Gastrocnemius medialis (tissue), 4 donors: ENCODE data around the gene HTN3. TPM values are rescaled to one million over a fixed set of nuclear protein-coding genes. Genes with fewer than 3 reads are reported as not detected.
"Not testable (repeated sequence)": the region's sequence is repeated elsewhere in the genome, so short reads cannot be mapped to it uniquely, and the experiment has no call there.

Experiments
- ATAC-seq, 2 donors: fragments of 150-250 bp; one replicate each; pipeline ENCODE4 v1.9.1; 2016
- DNase-seq, 2 donors: peaks; one replicate each; pipeline ENCODE4 v3.0.0-alpha.2; 2019
- H3K27ac ChIP-seq, 4 donors: fragments of 200-600 bp; sonication (generic); 1 replicate in 1 of 4; 2 replicates in 3 of 4; pipeline ENCODE4 v1.5.1; 2016 to 2018; ENCODE audit warnings: mild to moderate bottlenecking in 2 of 4, moderate library complexity in 1 of 4
- H3K27me3 ChIP-seq, 3 donors: fragments of 200-600 bp; sonication (generic) in 2 of 3; 1 replicate in 1 of 3; 2 replicates in 2 of 3; pipeline versions ENCODE4 v1.5.1 to v1.6.0; 2016 to 2019; ENCODE audit warnings: mild to moderate bottlenecking in 1 of 3, moderate library complexity in 1 of 3
- H3K36me3 ChIP-seq, 2 donors: fragments of 200-600 bp; sonication (generic) in 1 of 2; one replicate each; pipeline ENCODE4 v1.5.1; 2017 to 2018
- H3K4me1 ChIP-seq, 2 donors: fragments of 200-600 bp; sonication (generic) in 1 of 2; one replicate each; pipeline ENCODE4 v1.5.1; 2016 to 2017; ENCODE audit warnings: mild to moderate bottlenecking in 2 of 2
- H3K4me3 ChIP-seq, 4 donors: fragments of 200-600 bp; sonication (generic) in 3 of 4; 1 replicate in 1 of 4; 2 replicates in 3 of 4; pipeline ENCODE4 v1.5.1; 2016 to 2019; ENCODE audit warnings: mild to moderate bottlenecking in 2 of 4
- H3K9me3 ChIP-seq, 3 donors: fragments of 200-600 bp; sonication (generic) in 2 of 3; 1 replicate in 1 of 3; 2 replicates in 2 of 3; pipeline ENCODE4 v1.5.1; 2016 to 2019
- CTCF ChIP-seq, 5 experiments: fragments of 450-650 bp in 3 of 5; fragments of 200-600 bp in 2 of 5; sonication (generic) in 2 of 5; IDR thresholded peaks in 4 of 5; conservative IDR thresholded peaks in 1 of 5; 1 replicate in 4 of 5; 2 replicates in 1 of 5; pipeline ENCODE4 v1.5.1; 2016 to 2019; ENCODE audit warnings: antibody characterized with exemption in 5 of 5, mild to moderate bottlenecking in 3 of 5, moderate library complexity in 3 of 5
- POLR2A ChIP-seq, 2 donors: fragments of 450-650 bp; IDR thresholded peaks; one replicate each; pipeline ENCODE4 v1.6.1; 2017; ENCODE audit warnings: antibody characterized with exemption in 2 of 2, mild to moderate bottlenecking in 2 of 2, moderate library complexity in 2 of 2
- in situ Hi-C, 4 donors: fragments of 200-750 bp; cut with MboI; loops; one replicate each; pipeline versions ENCODE4 v1.15.0 to v1.8.0; 2017; ENCODE audit warnings: low sequenced_read_pairs in 4 of 4
- intact Hi-C: fragments of 100-400 bp; cut with DNase I; formaldehyde crosslinking; loops from one replicate; pipeline ENCODE4 v1.15.1; 2023; ENCODE audit warnings: low total_unique reads
- total RNA-seq, 4 donors: library from RNA; depleted of rRNA; stranded (reverse); fragments of >200 nt; gene quantifications; one replicate each; pipeline versions ENCODE4 v1.1.0 to v1.2.3, GENCODE V29; 2016

The HTN3 gene
- total RNA-seq, 4 donors from 2014 or later, result not detected

DNA sequence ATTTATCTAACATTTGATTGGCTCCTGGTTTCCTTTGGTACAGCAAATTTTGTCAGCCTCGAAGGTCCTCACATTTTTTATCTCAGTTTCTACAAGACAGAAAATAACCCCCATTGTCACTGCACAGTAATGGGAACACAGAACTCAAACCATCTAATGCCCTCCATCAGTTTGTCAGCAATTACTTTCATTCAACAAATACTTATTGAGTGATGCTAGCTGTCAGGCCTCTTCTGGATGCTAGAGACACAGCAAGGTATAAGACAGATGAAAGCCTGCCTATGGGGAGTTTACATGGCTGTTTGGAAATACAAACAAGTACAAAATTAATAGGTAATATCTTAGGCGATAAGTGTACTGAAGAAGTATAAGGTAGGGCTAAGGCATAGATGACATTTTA is 5.0 kb upstream of the HTN3 start:
- TF ChIP-seq CTCF (IDR thresholded peaks at IDR 0.05 in 4 of 5, conservative IDR thresholded peaks at IDR 0.05 in 1 of 5) (no peak), POLR2A (IDR thresholded peaks at IDR 0.05) (no peak)
- DNase-seq (no peak), ATAC-seq (no peak)
- no peak overlapping the region for H3K27ac ChIP-seq
- intact Hi-C loops, result no loop called here
- no peaks in the 10 kb centered on the region for H3K27me3 ChIP-seq
- no peaks in the 10 kb centered on the region for H3K4me1 ChIP-seq
- H3K9me3 ChIP-seq, result no peaks in the 10 kb centered on the region
- H3K36me3 ChIP-seq, result no peaks in the 10 kb centered on the region
- no peak overlapping the region for H3K4me3 ChIP-seq
- in situ Hi-C loops, result no loop called here

- no peak for DNase-seq
- H3K36me3 ChIP-seq, result no peaks in the 10 kb centered on the region
- no peak for ATAC-seq
- H3K4me1 ChIP-seq, result no peaks in the 10 kb centered on the region
- no peaks in the 10 kb centered on the region for H3K9me3 ChIP-seq
- no peak overlapping the region for H3K4me3 ChIP-seq
- no peak for TF ChIP-seq POLR2A (IDR thresholded peaks at IDR 0.05)
- no peak for TF ChIP-seq CTCF (IDR thresholded peaks at IDR 0.05 in 4 of 5, conservative IDR thresholded peaks at IDR 0.05 in 1 of 5)
- no peak overlapping the region for H3K27ac ChIP-seq
- intact Hi-C loops, result no loop called here
- in situ Hi-C loops, result no loop called here
- no peaks in the 10 kb centered on the region for H3K27me3 ChIP-seq
These were observed 1.2 kb upstream of the HTN3 start for GRCh38 chr4:70027011-70027410.

- H3K9me3 ChIP-seq, ATAC-seq, H3K27me3 ChIP-seq, intact Hi-C loops, H3K4me1 ChIP-seq, H3K27ac ChIP-seq, H3K4me3 ChIP-seq, DNase-seq, in situ Hi-C loops, H3K36me3 ChIP-seq: not testable (repeated sequence)
These were observed 9.3 kb downstream of the HTN3 start for GRCh38 chr4:70037559-70037958.

DNA sequence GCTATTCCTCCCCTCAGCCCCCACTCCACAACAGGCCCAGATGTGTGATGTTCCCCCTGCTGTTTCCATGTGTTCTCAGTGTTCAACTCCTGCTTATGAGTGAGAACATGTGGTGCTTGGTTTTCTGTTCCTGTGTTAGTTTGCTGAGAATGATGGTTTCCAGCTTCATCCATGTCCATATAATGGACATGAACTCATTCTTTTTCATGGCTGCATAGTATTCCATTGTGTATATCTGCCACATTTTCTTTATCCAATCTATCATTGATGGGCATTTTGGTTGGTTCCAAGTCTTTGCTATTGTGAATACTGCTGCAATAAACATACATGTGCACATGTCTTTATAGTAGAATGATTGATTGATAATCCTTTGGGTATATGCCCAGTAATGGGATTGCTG is 11.7 kb downstream of the HTN3 start:
- in situ Hi-C loops, H3K27ac ChIP-seq, H3K4me3 ChIP-seq, DNase-seq, H3K4me1 ChIP-seq, H3K9me3 ChIP-seq, intact Hi-C loops, H3K36me3 ChIP-seq, ATAC-seq, H3K27me3 ChIP-seq: not testable (repeated sequence)

DNA sequence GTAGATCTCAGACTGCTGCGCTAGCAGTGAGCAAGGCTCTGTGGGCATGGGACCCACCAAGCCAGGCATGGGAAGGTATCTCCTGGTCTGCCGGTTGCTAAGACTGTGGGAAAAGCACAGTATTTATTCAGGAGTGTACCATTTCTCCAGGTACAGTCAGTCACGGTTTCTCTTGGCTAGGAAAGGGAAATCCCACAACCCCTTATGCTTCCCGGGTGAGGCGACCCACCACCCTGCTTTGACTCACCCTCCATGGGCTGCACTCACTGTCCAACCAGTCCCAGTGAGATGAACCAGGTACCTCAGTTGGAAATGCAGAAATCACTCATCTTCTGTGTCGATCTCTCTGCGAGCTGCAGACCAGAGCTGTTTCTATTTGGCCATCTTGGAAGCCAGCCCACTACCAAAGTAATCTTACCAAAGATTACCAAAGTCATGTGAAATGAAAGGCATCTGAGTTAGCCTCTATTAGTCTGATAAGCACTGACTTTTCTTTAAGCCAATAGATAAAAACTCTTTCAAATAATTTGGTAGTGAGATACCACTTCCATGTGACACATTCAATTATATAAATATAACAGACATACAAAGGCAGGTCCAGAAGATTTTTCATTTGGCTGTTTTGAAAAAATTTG is 13.5 kb downstream of the HTN3 start:
- no peaks in the 10 kb centered on the region for H3K27me3 ChIP-seq
- in situ Hi-C loops (no loop called here), intact Hi-C loops (no loop called here)
- TF ChIP-seq CTCF (IDR thresholded peaks at IDR 0.05 in 4 of 5, conservative IDR thresholded peaks at IDR 0.05 in 1 of 5), result no peak
- no peak for TF ChIP-seq POLR2A (IDR thresholded peaks at IDR 0.05)
- no peaks in the 10 kb centered on the region for H3K9me3 ChIP-seq
- H3K4me3 ChIP-seq, result no peak overlapping the region
- ATAC-seq (no peak), DNase-seq (no peak)
- H3K27ac ChIP-seq, result no peak overlapping the region
- no peaks in the 10 kb centered on the region for H3K36me3 ChIP-seq
- no peaks in the 10 kb centered on the region for H3K4me1 ChIP-seq

- in situ Hi-C loops, DNase-seq, H3K4me3 ChIP-seq, ATAC-seq, H3K4me1 ChIP-seq, H3K27me3 ChIP-seq, H3K36me3 ChIP-seq, intact Hi-C loops, H3K9me3 ChIP-seq, H3K27ac ChIP-seq: not testable (repeated sequence)
These were observed 21.9 kb downstream of the HTN3 start, which contains the start of gene HTN1 for GRCh38 chr4:70050138-70050537. Gene HTN1 (plus strand): TSS chr4:70050438. CDS start chr4:70053077, 2,639 bp downstream.

- H3K36me3 ChIP-seq, ATAC-seq, intact Hi-C loops, in situ Hi-C loops, H3K27me3 ChIP-seq, H3K4me1 ChIP-seq, H3K27ac ChIP-seq, H3K9me3 ChIP-seq, H3K4me3 ChIP-seq, DNase-seq: not testable (repeated sequence)
These were observed 28.3 kb downstream of the HTN3 start for GRCh38 chr4:70056534-70056933.
